ENCODE data around the gene DMWD.

Gene DMWD

GRCh38 chr19:45785781-45786532 lies 6.7 kb downstream of the DMWD start:
- DNase-seq (ENCODE audit: low spot score): no peak

- no peak for DNase-seq (ENCODE audit: low spot score)
These were observed 7.5 kb downstream of the DMWD start for GRCh38 chr19:45785097-45785496.

GRCh38 chr19:45784096-45784495 lies 8.5 kb downstream of the DMWD start:
- DNase-seq (ENCODE audit: low spot score): no peak

GRCh38 chr19:45782820-45783785 lies 9.5 kb downstream of the DMWD start:
- peak; percentile 85 for DNase-seq (ENCODE audit: low spot score)

GRCh38 chr19:45782162-45782691 lies 10.4 kb downstream of the DMWD start, which contains the start of gene DMPK:
Gene DMPK, minus strand, starts transcription at chr19:45782490. Its CDS starts 138 bp downstream, at chr19:45782352.
- peak; percentile 49 for DNase-seq (ENCODE audit: low spot score)

GRCh38 chr19:45781214-45782161 lies 11.2 kb downstream of the DMWD start:
- peak; percentile 50 for DNase-seq (ENCODE audit: low spot score)

- DNase-seq (ENCODE audit: low spot score): no peak
These were observed 12.0 kb downstream of the DMWD start for GRCh38 chr19:45780448-45781213.

- DNase-seq (ENCODE audit: low spot score): no peak
These were observed 12.5 kb downstream of the DMWD start for GRCh38 chr19:45780146-45780447.

GRCh38 chr19:45779231-45780145 lies 13.2 kb downstream of the DMWD start:
- peak; percentile 69 for DNase-seq (ENCODE audit: low spot score)

GRCh38 chr19:45778010-45778661 lies 14.5 kb downstream of the DMWD start:
- no peak for DNase-seq (ENCODE audit: low spot score)

GRCh38 chr19:45777395-45777961 lies 15.2 kb downstream of the DMWD start:
- no peak for DNase-seq (ENCODE audit: low spot score)

GRCh38 chr19:45774765-45775164 lies 17.9 kb downstream of the DMWD start:
- DNase-seq (ENCODE audit: low spot score): no peak

- no peak for DNase-seq (ENCODE audit: low spot score)
These were observed 19.3 kb downstream of the DMWD start for GRCh38 chr19:45773384-45773783.

- no peak for DNase-seq (ENCODE audit: low spot score)
These were observed 19.7 kb downstream of the DMWD start for GRCh38 chr19:45772912-45773311.

GRCh38 chr19:45772130-45772840 lies 20.4 kb downstream of the DMWD start:
- DNase-seq (ENCODE audit: low spot score): no peak

- no peak for DNase-seq (ENCODE audit: low spot score)
These were observed 21.2 kb downstream of the DMWD start for GRCh38 chr19:45771311-45771933.

GRCh38 chr19:45770192-45771101 lies 22.2 kb downstream of the DMWD start:
- peak; percentile 94 for DNase-seq (ENCODE audit: low spot score)
